IMR-90 (cell line): ENCODE measurements around the gene NDUFAF8. TPM values are rescaled to one million over a fixed set of nuclear protein-coding genes. Genes with fewer than 3 reads are reported as not detected.

Source experiments
- ATAC-seq: fragments of 200-7000 bp; cut with Tn5 transposase; 2 replicates; pipeline ENCODE4 v1.9.1; 2020; ENCODE audit warnings: low read depth, mild to moderate bottlenecking, moderate library complexity
- BruUV-seq: library from RNA; stranded (reverse); fragments of 400-500 nt; replicated peaks from 2 replicates; lab custom pipeline; 2021; lab: Mats Ljungman, UMichigan
- CTCF ChIA-PET: fragments of 300-600 bp; formaldehyde crosslinking; extraction: SDS; loops from one replicate; lab custom pipeline; 2021; ENCODE audit warnings: antibody characterized with exemption; lab: Yijun Ruan, JAX
- POLR2A ChIA-PET: fragments of 300-600 bp; sonication (Branson Sonifier 250); formaldehyde crosslinking; loops from one replicate; lab custom pipeline; 2022; ENCODE audit warnings: antibody characterized with exemption; ENCODE audit not compliant: unreplicated experiment; lab: Charles Lee
- DNase-seq: peaks from one replicate; pipeline ENCODE4 v3.0.0; 2013
- H2AFZ ChIP-seq: replicated peaks from 2 replicates; pipeline ENCODE3; 2013; ENCODE audit warnings: low read length, mild to moderate bottlenecking; ENCODE audit not compliant: poor library complexity
- H2AK5ac ChIP-seq: 2 replicates; pipeline ENCODE4 v1.6.1; 2013; ENCODE audit warnings: low read depth, low read length, inconsistent platforms
- H2AK9ac ChIP-seq: replicated peaks from 2 replicates; pipeline ENCODE3; 2013; ENCODE audit warnings: mild to moderate bottlenecking, low read depth, low read length, moderate library complexity; ENCODE audit not compliant: poor library complexity
- H2BK120ac ChIP-seq: 2 replicates; pipeline ENCODE4 v1.6.1; 2013; ENCODE audit warnings: low read depth, low read length, inconsistent platforms
- H2BK15ac ChIP-seq: 3 replicates; pipeline ENCODE4 v1.6.1; 2013; ENCODE audit warnings: low read depth, low read length, inconsistent platforms
- H2BK20ac ChIP-seq: 2 replicates; pipeline ENCODE4 v1.6.1; 2013; ENCODE audit warnings: low read depth, mild to moderate bottlenecking, inconsistent platforms, low read length, moderate library complexity
- H2BK5ac ChIP-seq: 2 replicates; pipeline ENCODE4 v1.6.1; 2013; ENCODE audit warnings: mild to moderate bottlenecking, low read depth, low read length, inconsistent platforms; ENCODE audit not compliant: poor library complexity, severe bottlenecking
- H3K14ac ChIP-seq: replicated peaks from 2 replicates; pipeline ENCODE4 v1.6.1; 2013; ENCODE audit warnings: low read depth, low read length, inconsistent platforms
- H3K18ac ChIP-seq: 2 replicates; pipeline ENCODE4 v1.6.1; 2013; ENCODE audit warnings: low read depth, low read length, control low read depth
- H3K23ac ChIP-seq: 2 replicates; pipeline ENCODE4 v1.6.1; 2013; ENCODE audit warnings: low read depth, low read length, inconsistent platforms
- H3K27ac ChIP-seq: 2 replicates; pipeline ENCODE4 v1.5.1; 2013; ENCODE audit warnings: mild to moderate bottlenecking, control low read depth, low read length; ENCODE audit not compliant: insufficient read depth
- H3K27me3 ChIP-seq: 2 replicates; pipeline ENCODE4 v1.6.1; 2013; ENCODE audit warnings: low read length; ENCODE audit not compliant: control insufficient read depth, insufficient read depth
- H3K36me3 ChIP-seq: 2 replicates; pipeline ENCODE4 v1.6.1; 2013; ENCODE audit warnings: low read length, mixed read lengths; ENCODE audit not compliant: control insufficient read depth, insufficient read depth
- H3K4ac ChIP-seq: 2 replicates; pipeline ENCODE4 v1.6.1; 2013; ENCODE audit warnings: low read depth, low read length, inconsistent platforms
- H3K4me1 ChIP-seq: 2 replicates; pipeline ENCODE4 v1.6.1; 2013; ENCODE audit warnings: low read length, mixed read lengths; ENCODE audit not compliant: control insufficient read depth, insufficient read depth
- H3K4me2 ChIP-seq: 2 replicates; pipeline ENCODE4 v1.6.1; 2013; ENCODE audit warnings: low read depth, mild to moderate bottlenecking, control low read depth, low read length, moderate library complexity
- H3K4me3 ChIP-seq: 2 replicates; pipeline ENCODE4 v1.5.1; 2013; ENCODE audit warnings: low read depth, mild to moderate bottlenecking, control low read depth, low read length, moderate library complexity; ENCODE audit not compliant: insufficient read depth
- H3K56ac ChIP-seq: 2 replicates; pipeline ENCODE4 v1.6.1; 2013; ENCODE audit warnings: low read length, inconsistent platforms; ENCODE audit not compliant: insufficient read depth; ENCODE audit errors: extremely low read depth
- H3K79me1 ChIP-seq, 2 experiments: 2 replicates each; pipeline ENCODE4 v1.6.1; 2013; ENCODE audit warnings: low read length in 2 of 2, inconsistent platforms in 1 of 2, low read depth in 1 of 2
- H3K9ac ChIP-seq: 2 replicates; pipeline ENCODE4 v1.6.1; 2013; ENCODE audit warnings: low read depth, low read length, control low read depth
- H3K9me1 ChIP-seq: 2 replicates; pipeline ENCODE4 v1.6.1; 2013; ENCODE audit warnings: low read length, inconsistent platforms; ENCODE audit not compliant: insufficient read depth
- H3K9me3 ChIP-seq: 2 replicates; pipeline ENCODE4 v1.6.1; 2013; ENCODE audit warnings: low read length; ENCODE audit not compliant: control insufficient read depth, insufficient read depth
- H4K20me1 ChIP-seq: 2 replicates; pipeline ENCODE4 v1.6.1; 2013; ENCODE audit warnings: low read length, inconsistent platforms; ENCODE audit not compliant: insufficient read depth
- H4K5ac ChIP-seq: 2 replicates; pipeline ENCODE4 v1.6.1; 2013; ENCODE audit warnings: mild to moderate bottlenecking, low read depth, low read length, control low read depth
- H4K8ac ChIP-seq, 2 experiments: 2 replicates each; pipeline ENCODE4 v1.6.1; 2013; ENCODE audit warnings: low read depth in 2 of 2, low read length in 2 of 2, control low read depth in 1 of 2, inconsistent platforms in 1 of 2
- H4K91ac ChIP-seq: 2 replicates; pipeline ENCODE4 v1.6.1; 2013; ENCODE audit warnings: low read depth, low read length, inconsistent platforms; ENCODE audit not compliant: insufficient read depth
- BHLHE40 ChIP-seq: fragments of 150-350 bp; IDR thresholded peaks from 2 replicates; pipeline ENCODE4 v1.6.1; 2016; ENCODE audit warnings: mild to moderate bottlenecking, low read depth, low read length
- CEBPB ChIP-seq: IDR thresholded peaks from 2 replicates; pipeline ENCODE4 v1.6.1; 2012; ENCODE audit warnings: low read depth, low read length, improper control_type of control experiment
- CHD1 ChIP-seq: IDR thresholded peaks from 2 replicates; pipeline ENCODE4 v1.6.1; 2012; ENCODE audit warnings: low read depth, low read length, improper control_type of control experiment
- FOS ChIP-seq: fragments of 150-350 bp; IDR thresholded peaks from 2 replicates; pipeline ENCODE4 v1.6.1; 2016; ENCODE audit warnings: low read depth, low read length
- MAFK ChIP-seq: IDR thresholded peaks from 2 replicates; pipeline ENCODE4 v1.6.1; 2012; ENCODE audit warnings: low read depth, low read length, improper control_type of control experiment
- MAZ ChIP-seq: IDR thresholded peaks from 2 replicates; pipeline ENCODE4 v1.6.1; 2012; ENCODE audit warnings: low read depth, mild to moderate bottlenecking, low read length, improper control_type of control experiment, moderate library complexity, borderline replicate concordance
- MXI1 ChIP-seq: IDR thresholded peaks from 2 replicates; pipeline ENCODE4 v1.6.1; 2012; ENCODE audit warnings: low read depth, mild to moderate bottlenecking, low read length, moderate library complexity, borderline replicate concordance
- NFE2L2 ChIP-seq: fragments of 150-350 bp; IDR thresholded peaks from 2 replicates; pipeline ENCODE4 v1.6.1; 2016; ENCODE audit warnings: low read depth, mild to moderate bottlenecking, low read length
- POLR2A ChIP-seq: IDR thresholded peaks from 2 replicates; pipeline ENCODE4 v1.6.1; 2012; ENCODE audit warnings: mild to moderate bottlenecking, low read depth, low read length
- RAD21 ChIP-seq: IDR thresholded peaks from 2 replicates; pipeline ENCODE4 v1.6.1; 2012; ENCODE audit warnings: low read length, improper control_type of control experiment
- RCOR1 ChIP-seq: IDR thresholded peaks from 2 replicates; pipeline ENCODE4 v1.6.1; 2012; ENCODE audit warnings: mild to moderate bottlenecking, low read length, improper control_type of control experiment; ENCODE audit not compliant: insufficient replicate concordance
- RFX5 ChIP-seq: IDR thresholded peaks from 2 replicates; pipeline ENCODE4 v1.8.0; 2012; ENCODE audit warnings: low read depth, mild to moderate bottlenecking, low read length, moderate library complexity
- SMC3 ChIP-seq: fragments of 150-350 bp; IDR thresholded peaks from 2 replicates; pipeline ENCODE4 v1.6.1; 2016; ENCODE audit warnings: low read depth, mild to moderate bottlenecking, antibody characterized with exemption, low read length, moderate library complexity
- USF2 ChIP-seq: fragments of 150-350 bp; IDR thresholded peaks from 2 replicates; pipeline ENCODE4 v1.6.1; 2017; ENCODE audit warnings: mild to moderate bottlenecking, antibody characterized with exemption, low read length, low read depth
- WGBS, 2 experiments: methylation state at CpG; one replicate each; pipeline versions ENCODE4 v1.1.5 to v1.1.7; 2013; ENCODE audit warnings: missing lambda C conversion rate in 2 of 2; ENCODE audit not compliant: insufficient read length in 1 of 2; ENCODE audit errors: extremely low coverage in 2 of 2; 5-methylcytosine and 5-hydroxymethylcytosine counted together
- dilution Hi-C: fragments of 300-500 bp; cut with HindIII; formaldehyde crosslinking; loops from one replicate; pipeline ENCODE4 v1.14.3; 2018; ENCODE audit warnings: low sequenced_read_pairs; ENCODE audit not compliant: unreplicated experiment
- in situ Hi-C: fragments of 300-500 bp; cut with MboI; formaldehyde crosslinking; loops from 3 replicates; pipeline ENCODE4 v1.14.3; 2019; ENCODE audit warnings: low sequenced_read_pairs, inconsistent platforms, mixed read lengths
- intact Hi-C: fragments of 100-400 bp; cut with micrococcal nuclease; formaldehyde crosslinking; loops from 2 replicates; pipeline ENCODE4 v1.10.0; 2022
- polyA plus RNA-seq, 3 experiments: library from polyadenylated mRNA; depleted of rRNA; stranded (reverse); fragments of >200 nt; gene quantifications; 2 replicates each; pipeline ENCODE4 v1.2.3, GENCODE V29; 2012; ENCODE audit warnings: low replicate concordance in 1 of 3
- total RNA-seq: library from RNA; depleted of rRNA; stranded (reverse); fragments of >200 nt; gene quantifications from 2 replicates; pipeline ENCODE4 v1.2.3, GENCODE V29; 2012
- TF ChIP-seq, protein P1 (sequence below): fragments of 150-350 bp; IDR thresholded peaks from 2 replicates; pipeline ENCODE4 v1.6.1; 2016; ENCODE audit warnings: low read depth, mild to moderate bottlenecking, low read length, moderate library complexity, borderline replicate concordance

Gene NDUFAF8
- total and polyA plus RNA-seq, 2 of the 4 experiments (the other 2 are of a cell fraction): 11.1 to 65.0 TPM

- in situ Hi-C loops: no loop called here
- no peak for ATAC-seq
- BruUV-seq: no TSS peak
- TF ChIP-seq BHLHE40: no peak
- TF ChIP-seq CEBPB: no peak
- TF ChIP-seq USF2: no peak
- no peak for TF ChIP-seq NFE2L2
- no peak for TF ChIP-seq CHD1
- TF ChIP-seq POLR2A: no peak
- TF ChIP-seq RFX5: no peak
- TF ChIP-seq MAZ: no peak
- TF ChIP-seq MAFK: no peak
- no peak for TF ChIP-seq RCOR1
- no peak for TF ChIP-seq RAD21
- no peak for TF ChIP-seq FOS
- no peak for TF ChIP-seq SMC3
- TF ChIP-seq, protein P1, sequence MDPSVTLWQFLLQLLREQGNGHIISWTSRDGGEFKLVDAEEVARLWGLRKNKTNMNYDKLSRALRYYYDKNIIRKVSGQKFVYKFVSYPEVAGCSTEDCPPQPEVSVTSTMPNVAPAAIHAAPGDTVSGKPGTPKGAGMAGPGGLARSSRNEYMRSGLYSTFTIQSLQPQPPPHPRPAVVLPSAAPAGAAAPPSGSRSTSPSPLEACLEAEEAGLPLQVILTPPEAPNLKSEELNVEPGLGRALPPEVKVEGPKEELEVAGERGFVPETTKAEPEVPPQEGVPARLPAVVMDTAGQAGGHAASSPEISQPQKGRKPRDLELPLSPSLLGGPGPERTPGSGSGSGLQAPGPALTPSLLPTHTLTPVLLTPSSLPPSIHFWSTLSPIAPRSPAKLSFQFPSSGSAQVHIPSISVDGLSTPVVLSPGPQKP: no peak
- no peak for TF ChIP-seq MXI1
Measured at GRCh38 chr17:81249223-81250040, 10.3 kb downstream of the NDUFAF8 start.

More at GRCh38 chr17:81249223-81250040, 10.3 kb downstream of the NDUFAF8 start:
- Histone ChIP-seq H2AFZ (no peak overlapping the region), H4K8ac (no peak overlapping the region), H3K36me3 (peaks cover 32% of the 10 kb centered on the region), H2AK9ac (peak overlapping the region; percentile 83), H3K9me1 (peaks cover 8% of the 10 kb centered on the region), H3K56ac (no peak overlapping the region), H2BK120ac (no peak overlapping the region), H3K9ac (no peak overlapping the region), H3K4ac (no peak overlapping the region), H2BK20ac (no peak overlapping the region), H3K9me3 (no peaks in the 10 kb centered on the region), H3K4me3 (no peak overlapping the region), H4K91ac (no peak overlapping the region), H2BK5ac (no peak overlapping the region), H3K4me1 (peaks cover 7% of the 10 kb centered on the region), H3K23ac (no peak overlapping the region), H3K18ac (no peak overlapping the region), H3K79me1 (peaks cover 9 to 26% of the 10 kb centered on the region in 2 experiments; a peak in 3 of 4 replicates), H2AK5ac (no peak overlapping the region), H3K4me2 (no peak overlapping the region), H3K14ac (no peak overlapping the region), H3K27me3 (no peaks in the 10 kb centered on the region), H2BK15ac (no peak overlapping the region), H3K27ac (no peak overlapping the region), H4K20me1 (peaks cover 22% of the 10 kb centered on the region), H4K5ac (no peak overlapping the region)
- POLR2A ChIA-PET: no interaction called here
- CTCF ChIA-PET: no interaction called here
- dilution Hi-C loops (no loop called here), intact Hi-C loops (no loop called here)
- DNase-seq: peak; percentile 8
- WGBS, 2 experiments: 90% methylated on average over 13 of the region's 15 CpGs; no CpG with 5 or more reads in 1 of the 2 experiments
